Endothelial cell of hepatic sinusoid (primary cell): ENCODE results near the gene DHX34.

Experiments used
- in situ Hi-C: cut with HindIII; loops from 2 replicates; pipeline ENCODE4 v1.10.0; 2017; ENCODE audit warnings: low sequenced_read_pairs

Gene DHX34, protein sequence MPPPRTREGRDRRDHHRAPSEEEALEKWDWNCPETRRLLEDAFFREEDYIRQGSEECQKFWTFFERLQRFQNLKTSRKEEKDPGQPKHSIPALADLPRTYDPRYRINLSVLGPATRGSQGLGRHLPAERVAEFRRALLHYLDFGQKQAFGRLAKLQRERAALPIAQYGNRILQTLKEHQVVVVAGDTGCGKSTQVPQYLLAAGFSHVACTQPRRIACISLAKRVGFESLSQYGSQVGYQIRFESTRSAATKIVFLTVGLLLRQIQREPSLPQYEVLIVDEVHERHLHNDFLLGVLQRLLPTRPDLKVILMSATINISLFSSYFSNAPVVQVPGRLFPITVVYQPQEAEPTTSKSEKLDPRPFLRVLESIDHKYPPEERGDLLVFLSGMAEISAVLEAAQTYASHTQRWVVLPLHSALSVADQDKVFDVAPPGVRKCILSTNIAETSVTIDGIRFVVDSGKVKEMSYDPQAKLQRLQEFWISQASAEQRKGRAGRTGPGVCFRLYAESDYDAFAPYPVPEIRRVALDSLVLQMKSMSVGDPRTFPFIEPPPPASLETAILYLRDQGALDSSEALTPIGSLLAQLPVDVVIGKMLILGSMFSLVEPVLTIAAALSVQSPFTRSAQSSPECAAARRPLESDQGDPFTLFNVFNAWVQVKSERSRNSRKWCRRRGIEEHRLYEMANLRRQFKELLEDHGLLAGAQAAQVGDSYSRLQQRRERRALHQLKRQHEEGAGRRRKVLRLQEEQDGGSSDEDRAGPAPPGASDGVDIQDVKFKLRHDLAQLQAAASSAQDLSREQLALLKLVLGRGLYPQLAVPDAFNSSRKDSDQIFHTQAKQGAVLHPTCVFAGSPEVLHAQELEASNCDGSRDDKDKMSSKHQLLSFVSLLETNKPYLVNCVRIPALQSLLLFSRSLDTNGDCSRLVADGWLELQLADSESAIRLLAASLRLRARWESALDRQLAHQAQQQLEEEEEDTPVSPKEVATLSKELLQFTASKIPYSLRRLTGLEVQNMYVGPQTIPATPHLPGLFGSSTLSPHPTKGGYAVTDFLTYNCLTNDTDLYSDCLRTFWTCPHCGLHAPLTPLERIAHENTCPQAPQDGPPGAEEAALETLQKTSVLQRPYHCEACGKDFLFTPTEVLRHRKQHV

DNA sequence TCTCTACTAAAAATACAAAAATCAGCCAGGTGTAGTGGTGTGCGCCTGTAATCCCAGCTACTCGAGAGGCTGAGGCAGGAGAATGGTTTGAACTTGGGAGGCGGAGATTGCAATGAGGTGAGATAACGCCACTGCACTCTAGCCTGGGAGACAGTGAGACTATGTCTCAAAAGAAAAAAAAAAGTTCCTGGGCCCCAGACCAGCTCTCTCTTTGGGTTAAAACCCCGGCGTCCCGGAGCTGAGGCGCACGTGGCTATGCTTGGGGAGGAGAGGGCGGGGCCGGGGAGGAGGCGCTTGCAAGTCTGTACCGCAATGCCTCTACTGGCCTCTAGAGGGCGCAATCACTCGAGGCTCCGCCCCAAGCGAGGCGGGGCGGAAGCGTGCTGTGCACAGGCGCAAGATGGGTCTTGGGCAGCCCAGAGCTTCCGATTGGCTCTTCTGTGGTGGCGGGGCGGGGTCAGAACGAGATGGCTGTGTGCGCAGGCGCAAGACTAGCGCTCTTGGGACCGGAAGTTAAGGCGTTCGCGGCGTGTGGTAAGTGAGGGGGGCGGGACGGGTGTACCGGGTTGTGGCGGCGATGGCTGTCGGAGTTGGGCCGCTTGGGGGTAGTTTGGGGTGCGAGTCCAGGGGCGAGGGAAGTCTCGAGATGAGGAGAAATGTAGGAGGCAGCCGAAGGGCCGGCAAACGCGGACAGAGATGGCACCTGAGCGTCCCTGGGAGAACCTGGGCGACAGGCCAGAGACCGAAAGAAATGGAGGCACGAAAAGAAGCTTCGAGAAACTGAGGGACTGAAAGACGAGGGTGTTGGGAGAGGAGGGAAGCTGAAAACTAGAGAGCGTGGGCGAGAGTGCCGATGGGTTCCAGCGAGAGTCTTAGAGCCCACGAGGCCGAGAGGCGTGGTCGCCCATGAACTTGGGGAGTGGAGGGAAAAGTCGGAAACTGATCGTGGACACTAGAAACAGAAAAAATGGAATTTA, at the start of gene DHX34:
DHX34 (plus strand) TSS at position 497 of the 977 bp plus-strand sequence. CDS start 3,716 bp downstream, outside the sequence.
- in situ Hi-C loops = no loop called here

GRCh38 chr19:47300867-47301266, 48.2 kb upstream of the DHX34 start:
- in situ Hi-C loops = loop anchor here (10.0 kb wide), 1 partner anchor 54 kb away; no protein-coding TSS in a partner anchor

DNA sequence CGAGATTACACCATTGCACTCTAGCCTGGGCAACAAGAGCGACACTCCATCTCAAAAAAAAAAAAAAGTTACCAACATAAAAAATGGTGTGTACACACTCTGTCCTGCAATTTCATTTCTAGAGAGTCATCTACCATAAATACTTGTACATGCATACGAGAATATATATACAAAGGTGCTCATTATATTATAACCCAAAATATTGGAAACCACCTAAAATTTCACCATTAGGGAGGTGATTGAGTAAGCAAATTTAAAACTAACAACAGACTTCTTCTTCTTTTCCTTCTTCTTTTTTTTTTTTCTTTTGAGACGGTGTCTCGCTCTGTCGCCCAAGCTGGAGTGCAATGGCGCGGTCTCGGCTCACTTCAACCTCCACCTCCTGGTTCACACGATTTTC, 46.9 kb upstream of the DHX34 start:
- in situ Hi-C loops = loop anchor here (10.0 kb wide), 1 partner anchor 53 kb away; no protein-coding TSS in a partner anchor

DNA sequence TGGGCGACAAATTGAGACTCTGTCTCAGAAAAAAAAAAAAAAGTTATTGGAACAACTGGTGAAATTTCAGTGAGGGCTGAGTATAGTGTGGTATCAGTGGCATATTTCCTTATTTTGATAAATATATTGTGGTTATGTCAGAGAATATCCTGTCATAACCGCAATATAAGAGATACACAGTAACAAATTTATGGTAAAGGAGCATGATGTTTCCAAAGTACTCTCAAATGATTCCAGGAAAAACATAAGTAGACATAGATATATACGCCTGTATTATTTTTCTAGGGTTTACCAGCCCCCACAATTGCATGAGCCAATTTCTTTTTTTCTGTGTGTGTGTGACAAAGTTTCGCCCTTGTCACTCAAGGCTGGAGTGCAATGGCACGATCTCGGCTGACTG, 45.1 kb upstream of the DHX34 start:
- in situ Hi-C loops = loop anchor here (10.0 kb wide), 1 partner anchor 51 kb away; no protein-coding TSS in a partner anchor

GRCh38 chr19:47305309-47305751, 43.8 kb upstream of the DHX34 start:
- in situ Hi-C loops = loop anchor here (10.0 kb wide), 1 partner anchor 49 kb away; no protein-coding TSS in a partner anchor

DNA sequence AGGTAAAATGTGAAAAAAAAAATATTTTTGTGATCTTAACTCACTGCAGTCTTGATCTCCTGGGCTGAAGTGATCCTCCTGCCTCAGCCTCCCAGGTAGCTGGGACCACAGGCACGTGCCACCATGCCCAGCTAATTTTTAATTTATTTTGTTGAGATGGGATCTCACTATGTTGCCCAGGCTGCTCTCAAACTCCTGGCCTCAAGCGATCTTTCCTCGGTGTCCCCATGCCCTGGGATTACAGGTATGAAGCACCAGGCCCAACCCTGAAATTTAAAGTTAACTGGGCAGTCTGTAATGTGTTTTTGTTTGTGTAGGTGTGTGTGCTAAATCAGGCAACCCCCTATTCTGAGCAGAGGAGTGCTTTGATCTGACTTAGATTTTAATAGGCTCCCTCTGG, 42.8 kb upstream of the DHX34 start:
- in situ Hi-C loops = loop anchor here (10.0 kb wide), 1 partner anchor 48 kb away; no protein-coding TSS in a partner anchor

GRCh38 chr19:47309038-47309437, 40.1 kb upstream of the DHX34 start:
- in situ Hi-C loops = loop anchor here (10.0 kb wide), 1 partner anchor 46 kb away; no protein-coding TSS in a partner anchor

DNA sequence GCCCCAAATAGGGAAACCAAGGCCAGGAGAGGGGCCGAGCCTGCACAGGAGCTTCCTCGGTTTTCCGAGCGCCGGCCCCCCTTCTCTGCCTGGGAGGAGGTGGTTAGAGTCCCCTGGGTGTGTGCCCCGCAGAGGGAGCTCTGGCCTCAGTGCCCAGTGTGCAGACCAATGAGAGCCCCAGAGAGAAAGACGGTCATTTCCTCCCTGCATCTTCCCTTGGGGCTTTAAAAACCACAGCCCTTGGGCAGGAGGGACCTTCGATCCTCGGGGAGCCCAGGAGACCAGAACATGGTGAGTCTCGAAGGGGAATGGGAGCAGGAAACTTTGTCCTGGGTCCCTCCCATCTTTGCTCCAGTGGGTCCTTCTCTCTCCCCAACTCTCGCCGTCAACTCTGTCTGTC, 39.5 kb upstream of the DHX34 start, which contains the start of gene C5AR1:
C5AR1 (plus strand) TSS at position 254 of the 400 bp plus-strand sequence; CDS start at position 289, 35 bp downstream.
- in situ Hi-C loops = loop anchor here (10.0 kb wide), 1 partner anchor 45 kb away; no protein-coding TSS in a partner anchor

GRCh38 chr19:47310323-47310722, 38.8 kb upstream of the DHX34 start:
- in situ Hi-C loops = no loop called here

- in situ Hi-C loops = no loop called here
Measured at GRCh38 chr19:47310819-47311218, 38.3 kb upstream of the DHX34 start.

- in situ Hi-C loops = no loop called here
Measured at GRCh38 chr19:47312366-47313006, 36.6 kb upstream of the DHX34 start.

GRCh38 chr19:47313754-47314295, 35.3 kb upstream of the DHX34 start:
- in situ Hi-C loops = no loop called here

GRCh38 chr19:47315125-47315821, 33.8 kb upstream of the DHX34 start:
- in situ Hi-C loops = no loop called here

- in situ Hi-C loops = no loop called here
Measured at GRCh38 chr19:47316513-47316912, 32.6 kb upstream of the DHX34 start.

DNA sequence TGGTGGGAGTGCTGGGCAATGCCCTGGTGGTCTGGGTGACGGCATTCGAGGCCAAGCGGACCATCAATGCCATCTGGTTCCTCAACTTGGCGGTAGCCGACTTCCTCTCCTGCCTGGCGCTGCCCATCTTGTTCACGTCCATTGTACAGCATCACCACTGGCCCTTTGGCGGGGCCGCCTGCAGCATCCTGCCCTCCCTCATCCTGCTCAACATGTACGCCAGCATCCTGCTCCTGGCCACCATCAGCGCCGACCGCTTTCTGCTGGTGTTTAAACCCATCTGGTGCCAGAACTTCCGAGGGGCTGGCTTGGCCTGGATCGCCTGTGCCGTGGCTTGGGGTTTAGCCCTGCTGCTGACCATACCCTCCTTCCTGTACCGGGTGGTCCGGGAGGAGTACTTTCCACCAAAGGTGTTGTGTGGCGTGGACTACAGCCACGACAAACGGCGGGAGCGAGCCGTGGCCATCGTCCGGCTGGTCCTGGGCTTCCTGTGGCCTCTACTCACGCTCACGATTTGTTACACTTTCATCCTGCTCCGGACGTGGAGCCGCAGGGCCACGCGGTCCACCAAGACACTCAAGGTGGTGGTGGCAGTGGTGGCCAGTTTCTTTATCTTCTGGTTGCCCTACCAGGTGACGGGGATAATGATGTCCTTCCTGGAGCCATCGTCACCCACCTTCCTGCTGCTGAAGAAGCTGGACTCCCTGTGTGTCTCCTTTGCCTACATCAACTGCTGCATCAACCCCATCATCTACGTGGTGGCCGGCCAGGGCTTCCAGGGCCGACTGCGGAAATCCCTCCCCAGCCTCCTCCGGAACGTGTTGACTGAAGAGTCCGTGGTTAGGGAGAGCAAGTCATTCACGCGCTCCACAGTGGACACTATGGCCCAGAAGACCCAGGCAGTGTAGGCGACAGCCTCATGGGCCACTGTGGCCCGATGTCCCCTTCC, 28.9 kb upstream of the DHX34 start:
- in situ Hi-C loops = no loop called here

DNA sequence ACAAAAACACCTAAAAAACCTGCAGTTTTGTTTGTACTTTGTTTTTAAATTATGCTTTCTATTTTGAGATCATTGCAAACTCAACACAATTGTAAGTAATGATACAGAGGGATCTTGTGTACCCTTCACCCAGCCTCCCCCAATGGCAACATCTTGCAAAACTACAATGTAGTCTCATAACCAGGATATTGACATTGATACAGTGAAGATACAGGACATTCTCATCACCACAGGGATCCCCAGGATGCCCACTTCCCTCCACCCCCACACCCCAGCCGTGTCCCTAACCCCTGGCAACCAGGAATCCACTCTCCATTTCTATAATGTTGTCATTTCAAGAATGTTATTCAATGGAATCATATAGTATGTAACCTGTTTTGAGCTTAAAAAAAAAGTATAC, 27.5 kb upstream of the DHX34 start:
- in situ Hi-C loops = no loop called here

GRCh38 chr19:47322058-47322457, 27.1 kb upstream of the DHX34 start:
- in situ Hi-C loops = no loop called here
